ENCODE results near the gene PAK4. TPM values are rescaled to one million over a fixed set of nuclear protein-coding genes. Genes with fewer than 3 reads are reported as not detected.

The PAK4 gene
- total and polyA plus RNA-seq, 8 donors = 19.4 to 38.4 (median 29.4) TPM

DNA sequence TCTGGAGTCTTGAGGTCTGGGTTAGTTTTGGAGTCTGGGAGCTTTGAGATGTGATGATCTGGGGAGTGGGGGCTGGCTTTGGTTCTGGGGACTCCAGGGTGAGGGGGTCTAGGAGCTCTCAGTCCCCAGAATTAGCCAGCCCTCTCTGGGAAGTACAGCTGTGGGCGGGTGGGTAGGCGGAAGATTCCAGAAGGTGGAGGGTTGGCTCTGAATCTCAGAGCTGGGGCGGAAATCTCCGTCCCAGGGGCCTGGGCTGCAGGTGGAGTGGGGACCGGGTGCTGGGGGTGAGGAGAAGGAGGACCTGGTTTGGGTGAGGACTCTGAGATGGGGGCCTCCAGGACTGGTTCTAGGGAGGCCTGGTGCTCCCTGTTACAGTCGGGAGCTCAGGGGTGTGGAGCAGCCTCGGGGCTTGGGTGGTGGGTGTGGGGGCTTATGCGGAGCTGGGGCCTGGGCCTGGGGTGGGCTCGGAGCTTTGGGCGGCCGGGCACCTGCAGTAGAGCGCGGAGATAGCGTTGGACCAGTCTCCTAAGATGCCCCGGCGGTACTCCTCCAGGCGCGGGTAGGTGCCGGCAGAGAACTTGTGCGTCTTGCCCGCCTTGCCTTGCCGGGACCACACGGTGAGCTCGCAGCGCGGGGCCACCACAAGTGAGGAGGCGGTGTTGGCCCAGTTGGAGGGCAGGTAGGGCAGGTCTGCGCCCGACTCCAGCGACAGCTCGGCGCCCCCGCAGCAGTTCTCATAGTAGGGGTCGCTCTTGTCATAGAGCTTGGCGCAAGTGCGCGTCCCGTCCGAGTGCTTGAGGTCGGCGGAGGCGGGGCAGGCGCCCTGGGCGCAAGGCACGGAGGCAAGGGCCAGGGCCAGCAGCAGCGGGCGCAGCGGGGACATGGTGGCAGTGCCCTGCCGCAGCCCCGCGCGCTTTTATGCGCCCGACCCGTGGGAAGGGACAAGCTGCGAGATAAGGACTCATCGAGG, 78.1 kb downstream of the PAK4 start, which contains the start of gene SYCN:
Gene SYCN, minus strand, starts transcription at position 892 of the 970 bp plus-strand sequence. Its CDS starts 9 bp downstream, at position 883.
- no peaks in the 10 kb centered on the region for H3K27me3 ChIP-seq
- no peaks in the 10 kb centered on the region for H3K36me3 ChIP-seq
- DNase-seq (peak; percentile 85 to 96 (median 90)), FAIRE-seq (no peak), ATAC-seq (peak; percentile 53 to 67 (median 60))
- intact Hi-C loops (cut with DNase I) = no loop called here
- TF ChIP-seq, protein P1, sequence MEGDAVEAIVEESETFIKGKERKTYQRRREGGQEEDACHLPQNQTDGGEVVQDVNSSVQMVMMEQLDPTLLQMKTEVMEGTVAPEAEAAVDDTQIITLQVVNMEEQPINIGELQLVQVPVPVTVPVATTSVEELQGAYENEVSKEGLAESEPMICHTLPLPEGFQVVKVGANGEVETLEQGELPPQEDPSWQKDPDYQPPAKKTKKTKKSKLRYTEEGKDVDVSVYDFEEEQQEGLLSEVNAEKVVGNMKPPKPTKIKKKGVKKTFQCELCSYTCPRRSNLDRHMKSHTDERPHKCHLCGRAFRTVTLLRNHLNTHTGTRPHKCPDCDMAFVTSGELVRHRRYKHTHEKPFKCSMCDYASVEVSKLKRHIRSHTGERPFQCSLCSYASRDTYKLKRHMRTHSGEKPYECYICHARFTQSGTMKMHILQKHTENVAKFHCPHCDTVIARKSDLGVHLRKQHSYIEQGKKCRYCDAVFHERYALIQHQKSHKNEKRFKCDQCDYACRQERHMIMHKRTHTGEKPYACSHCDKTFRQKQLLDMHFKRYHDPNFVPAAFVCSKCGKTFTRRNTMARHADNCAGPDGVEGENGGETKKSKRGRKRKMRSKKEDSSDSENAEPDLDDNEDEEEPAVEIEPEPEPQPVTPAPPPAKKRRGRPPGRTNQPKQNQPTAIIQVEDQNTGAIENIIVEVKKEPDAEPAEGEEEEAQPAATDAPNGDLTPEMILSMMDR (IDR thresholded peaks at IDR 0.05) = no peak
- H3K27ac ChIP-seq = peak within 1 kb of the TSS; percentile 62 to 89 (median 72)
- 15% methylated on average over 53 to 57 of the region's 57 CpGs for WGBS, 2 donors
- peaks cover 7 to 15% (median 9%) of the 10 kb centered on the region in 3 donors for H3K4me1 ChIP-seq
- H3K9me3 ChIP-seq = no peaks in the 10 kb centered on the region
- H3K4me3 ChIP-seq = peak within 1 kb of the TSS; percentile 41 to 69 (median 56)

DNA sequence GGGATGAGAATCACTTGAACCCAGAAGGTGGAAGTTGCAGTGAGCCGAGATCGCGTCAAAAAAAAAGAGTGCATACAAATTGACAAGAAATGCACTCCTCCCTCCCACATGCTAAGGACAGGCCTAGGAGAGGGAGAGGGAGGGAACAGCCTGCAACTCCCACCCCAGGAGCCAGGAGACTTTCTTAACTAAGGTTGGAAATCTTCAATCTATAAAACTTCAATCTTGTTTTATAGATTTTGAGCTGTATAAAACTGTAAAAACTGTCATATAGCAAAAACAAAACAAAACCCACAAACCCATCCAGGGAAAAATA, 79.8 kb downstream of the PAK4 start:
- Histone ChIP-seq H3K9me3 (no peaks in the 10 kb centered on the region), H3K27ac (peak overlapping the region in 2 of 4 donors; percentile 41 to 60)

DNA sequence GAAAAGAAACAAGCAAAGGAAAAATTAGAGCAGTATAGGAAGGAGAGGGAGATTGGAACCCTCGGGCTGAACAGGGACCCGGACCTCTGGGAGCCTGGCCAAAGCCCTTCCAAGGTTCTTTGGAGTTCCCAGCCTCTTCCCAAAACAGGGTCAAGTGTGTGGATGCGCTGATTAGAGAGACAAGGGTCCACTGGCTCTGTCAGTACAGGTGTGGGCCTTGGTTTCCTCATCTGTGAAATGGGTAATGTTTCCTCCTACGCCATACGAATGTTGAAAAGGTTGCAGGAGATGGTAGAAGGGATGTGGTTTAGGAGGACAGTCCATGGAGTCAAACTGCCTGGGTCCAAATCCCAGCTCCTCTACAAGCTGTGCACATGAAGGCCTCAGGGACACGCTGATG, 80.5 kb downstream of the PAK4 start:
- intact Hi-C loops (cut with DNase I) = no loop called here
- H3K36me3 ChIP-seq = no peaks in the 10 kb centered on the region
- H3K27me3 ChIP-seq = no peaks in the 10 kb centered on the region
- WGBS, 2 donors = 74% methylated on average over 6 of the region's 6 CpGs
- TF ChIP-seq, protein P1 (IDR thresholded peaks at IDR 0.05) = no peak
- H3K27ac ChIP-seq = no peak overlapping the region
- ATAC-seq (no peak), DNase-seq (peak in 1 of 6 donors; percentile 15), FAIRE-seq (no peak)
- H3K4me3 ChIP-seq = no peak overlapping the region
- H3K4me1 ChIP-seq = peaks cover 8 to 17% (median 9%) of the 10 kb centered on the region in 3 donors
- H3K9me3 ChIP-seq = no peaks in the 10 kb centered on the region

More for the DNA sequence above, 79.8 kb downstream of the PAK4 start:
- TF ChIP-seq, protein P1 (IDR thresholded peaks at IDR 0.05) = no peak
- 49 to 53% methylated on average over 3 of the region's 3 CpGs for WGBS, 2 donors
- Histone ChIP-seq H3K4me1 (peaks cover 8 to 17% (median 9%) of the 10 kb centered on the region in 3 donors), H3K4me3 (no peak overlapping the region), H3K36me3 (no peaks in the 10 kb centered on the region), H3K27me3 (no peaks in the 10 kb centered on the region)
- ATAC-seq = no peak
- DNase-seq = no peak
- FAIRE-seq = no peak
- intact Hi-C loops (cut with DNase I) = no loop called here

DNA sequence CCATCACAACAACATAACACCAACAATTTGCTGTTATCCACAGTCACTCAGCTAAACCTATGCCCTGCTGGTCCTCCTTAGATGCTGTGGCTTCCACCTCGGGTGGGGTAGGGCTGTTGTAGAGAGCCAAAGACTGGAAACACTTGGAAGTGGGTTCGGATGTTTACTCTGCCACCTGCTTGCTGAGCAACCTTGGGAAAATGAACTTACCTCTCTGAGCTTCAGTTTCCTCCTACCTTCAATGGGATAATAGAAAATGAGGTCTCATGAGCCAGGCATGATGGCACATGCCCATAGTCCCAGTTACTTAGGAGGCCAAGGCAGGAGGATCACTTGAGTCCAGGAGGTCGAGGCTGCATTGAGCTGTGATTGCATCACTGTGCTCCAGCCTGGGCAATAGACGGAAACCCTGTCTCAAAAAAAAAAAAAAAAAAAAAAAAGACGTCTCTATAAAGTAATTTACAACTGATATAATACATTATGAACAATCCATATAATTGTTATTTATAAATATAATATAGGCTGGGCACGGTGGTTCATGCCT, 81.8 kb downstream of the PAK4 start:
- DNase-seq (peak in 1 of 6 donors; percentile 2), FAIRE-seq (no peak), ATAC-seq (no peak)
- intact Hi-C loops (cut with DNase I) = no loop called here
- Histone ChIP-seq H3K4me3 (no peak overlapping the region), H3K27me3 (no peaks in the 10 kb centered on the region), H3K27ac (peak overlapping the region in 2 of 4 donors; percentile 62 to 73), H3K36me3 (no peaks in the 10 kb centered on the region), H3K9me3 (no peaks in the 10 kb centered on the region), H3K4me1 (peaks cover 8 to 17% (median 9%) of the 10 kb centered on the region in 3 donors)
- TF ChIP-seq, protein P1 (IDR thresholded peaks at IDR 0.05) = no peak
- WGBS, 2 donors = 44 to 56% methylated on average over 6 of the region's 6 CpGs
